Neural progenitor cell (in vitro differentiated cells): ENCODE results near the gene CCDC152.

ENCODE experiments used
- CTCF ChIP-seq: fragments of 200-600 bp; sonication (generic); IDR thresholded peaks from 2 replicates; pipeline ENCODE4 v1.5.1; 2017; ENCODE audit warnings: antibody characterized with exemption, mild to moderate bottlenecking
- EZH2 ChIP-seq: fragments of 200-600 bp; sonication (generic); IDR thresholded peaks from 2 replicates; pipeline ENCODE4 v1.6.1; 2017; ENCODE audit warnings: antibody characterized with exemption, mild to moderate bottlenecking, moderate library complexity
- EZH2phosphoT487 ChIP-seq: fragments of 200-600 bp; sonication (generic); IDR thresholded peaks from 2 replicates; pipeline ENCODE4 v1.6.1; 2017; ENCODE audit warnings: antibody characterized with exemption

GRCh38 chr5:42719034-42719433 is 37.6 kb upstream of the CCDC152 start:
- TF ChIP-seq CTCF (no peak), EZH2phosphoT487 (no peak), EZH2 (no peak)
